Limb (tissue), 2 donors: ENCODE measurements around the gene S100A7.

ENCODE experiments used
- DNase-seq, 2 donors: peaks; one replicate each; pipeline ENCODE4 v3.0.0-alpha.2; 2016; ENCODE audit errors: extremely low spot score in 2 of 2

S100A7 gene

DNA sequence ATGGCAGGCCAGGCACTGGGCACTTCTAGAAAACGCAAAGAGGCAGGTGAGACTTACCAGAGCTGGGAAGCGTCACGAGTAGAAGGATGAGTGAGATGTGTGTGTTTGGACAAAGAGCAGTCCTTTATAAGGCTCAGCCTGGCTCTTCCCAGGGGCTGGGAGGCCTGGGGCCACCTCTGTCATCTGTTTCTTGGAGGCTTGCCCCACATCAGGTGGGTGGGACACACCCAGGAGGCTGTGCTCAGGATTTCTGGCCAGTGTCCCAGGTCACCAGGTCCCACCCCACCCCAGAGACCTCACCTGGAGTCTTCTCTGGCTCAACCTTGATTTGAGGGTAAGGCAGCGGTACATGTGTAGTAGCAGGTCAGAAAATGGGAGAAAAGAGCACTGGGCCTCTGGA lies at the start of gene S100A7:
S100A7 (minus strand) TSS at position 101 of the 400 bp plus-strand sequence. CDS start 1,638 bp downstream, outside the sequence.
- no peak for DNase-seq

DNA sequence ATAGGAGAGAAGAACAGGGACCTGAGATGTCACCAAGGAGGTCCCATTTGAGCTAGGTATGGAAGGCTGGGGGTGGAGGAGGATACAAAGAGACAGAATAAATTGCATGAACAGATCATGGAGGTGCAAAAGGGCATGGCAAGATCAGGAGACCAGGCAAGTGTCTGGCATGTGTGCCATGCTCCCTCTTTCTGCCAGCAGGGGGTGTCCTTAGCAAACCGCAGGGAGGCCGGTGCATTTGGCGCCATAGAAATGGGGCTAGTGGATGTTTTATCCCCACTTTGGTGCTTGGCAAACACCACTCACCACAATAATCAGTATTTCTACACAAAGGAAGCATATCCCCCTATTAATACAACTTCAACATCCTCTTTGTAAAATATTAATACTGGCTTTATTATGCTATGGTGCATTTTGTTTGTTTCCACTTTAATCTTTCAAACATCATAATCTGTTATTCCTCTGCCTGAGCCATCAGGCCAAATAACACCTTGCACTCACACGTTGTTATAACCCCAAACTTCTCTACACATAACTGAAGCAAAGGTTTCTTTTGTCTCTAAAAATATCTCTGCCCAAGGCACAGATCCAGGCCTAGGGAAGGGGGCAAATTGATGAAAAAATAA lies 49.4 kb upstream of the S100A7 start:
- no peak for DNase-seq

DNA sequence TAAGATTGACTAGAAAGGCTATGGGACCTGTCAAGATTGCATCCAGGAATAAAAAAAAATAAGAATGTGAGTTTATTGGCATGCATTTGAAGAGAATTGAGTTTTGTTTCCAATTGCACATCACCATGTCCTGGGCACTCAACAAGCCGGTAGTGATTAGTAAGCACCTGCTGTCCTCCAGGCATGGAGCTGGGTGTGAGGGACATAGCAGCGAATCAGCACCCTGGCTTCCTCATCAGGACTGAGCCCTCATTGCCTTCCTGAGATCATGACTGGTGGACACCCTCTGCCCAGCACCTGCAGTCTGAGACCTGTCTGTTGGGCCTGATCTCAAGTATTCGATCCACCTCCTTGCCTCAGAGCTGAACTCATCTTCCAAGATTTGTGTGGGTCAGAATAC lies 48.6 kb upstream of the S100A7 start:
- DNase-seq: no peak

DNA sequence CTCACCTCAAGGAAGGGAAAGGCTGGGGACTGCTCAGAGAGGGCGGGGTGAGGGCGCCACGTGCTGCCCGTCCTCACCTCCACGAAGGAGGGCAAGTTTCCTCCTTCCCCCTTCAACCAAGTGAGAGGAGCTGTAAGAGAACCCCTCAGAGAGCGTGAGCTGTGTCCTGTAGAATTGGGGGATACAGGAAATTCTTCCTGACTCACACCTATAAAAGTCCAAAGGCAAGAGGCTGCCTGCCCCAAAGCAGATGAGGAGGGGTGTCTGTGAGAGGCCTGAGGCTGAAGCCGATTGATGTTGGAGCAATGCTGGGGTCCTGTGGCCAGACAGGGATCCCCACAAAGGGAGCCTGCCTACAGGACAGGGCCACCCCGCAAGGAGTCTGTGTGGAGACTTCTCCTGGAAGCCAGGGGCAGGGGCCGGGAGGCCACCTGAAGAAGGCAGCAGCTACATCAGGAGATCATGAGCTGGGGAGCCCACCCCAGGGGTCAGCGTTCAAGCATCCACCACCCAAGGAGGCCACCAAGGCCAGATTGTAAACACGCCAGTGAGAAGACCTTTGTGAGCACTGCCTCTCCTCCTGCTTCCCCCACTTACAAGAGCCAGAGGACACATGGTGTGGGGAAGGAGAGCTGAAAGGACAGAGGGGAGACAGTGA lies 47.6 kb upstream of the S100A7 start:
- DNase-seq: no peak

DNA sequence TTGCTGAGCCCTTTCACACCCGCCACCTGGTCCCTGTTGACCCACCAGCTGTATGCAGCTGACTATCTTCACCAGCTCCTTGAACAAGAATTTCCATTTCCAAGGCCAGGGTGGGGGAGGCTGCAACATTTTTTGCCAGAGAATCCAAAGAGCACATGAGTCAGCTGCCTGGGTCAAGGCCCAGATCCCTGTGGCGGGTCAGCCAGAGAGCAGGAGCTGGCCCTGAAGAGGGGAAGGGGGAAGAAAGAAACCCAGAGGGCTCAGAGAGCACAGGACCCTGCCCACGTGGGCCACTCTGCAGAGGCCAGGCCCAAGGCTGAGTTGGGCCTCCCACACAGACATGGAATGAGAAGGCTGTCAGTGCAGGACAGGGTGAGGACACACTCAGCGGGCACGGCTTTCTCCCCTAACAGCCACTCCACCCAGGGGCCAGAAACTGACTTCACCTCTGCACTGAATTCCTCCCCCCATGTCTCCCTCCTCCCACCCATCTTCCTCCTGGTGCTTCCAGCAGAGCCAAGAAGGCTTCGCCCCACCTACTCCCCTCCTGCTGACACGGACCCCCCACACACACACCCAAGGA lies 46.5 kb upstream of the S100A7 start:
- peak; percentile 55 for DNase-seq

DNA sequence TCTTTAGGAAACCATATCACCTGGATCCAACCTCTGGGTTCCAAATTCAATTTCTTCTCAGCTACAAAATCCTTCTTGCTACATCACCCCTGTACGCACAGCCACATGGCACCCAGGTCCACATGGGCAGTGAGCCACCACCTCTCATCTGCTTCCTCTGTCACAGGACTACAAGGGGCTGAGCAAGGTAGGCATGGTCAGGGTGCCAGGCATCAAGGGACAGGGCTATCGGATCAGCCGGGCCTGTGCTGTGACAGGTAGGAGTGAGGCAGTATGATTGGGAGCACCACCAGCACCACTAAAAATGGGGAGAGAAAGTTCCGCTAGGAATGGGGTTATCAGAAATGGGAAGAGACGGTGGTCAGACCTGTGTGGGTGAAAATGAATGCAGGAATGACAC lies 45.9 kb upstream of the S100A7 start:
- DNase-seq: no peak

DNA sequence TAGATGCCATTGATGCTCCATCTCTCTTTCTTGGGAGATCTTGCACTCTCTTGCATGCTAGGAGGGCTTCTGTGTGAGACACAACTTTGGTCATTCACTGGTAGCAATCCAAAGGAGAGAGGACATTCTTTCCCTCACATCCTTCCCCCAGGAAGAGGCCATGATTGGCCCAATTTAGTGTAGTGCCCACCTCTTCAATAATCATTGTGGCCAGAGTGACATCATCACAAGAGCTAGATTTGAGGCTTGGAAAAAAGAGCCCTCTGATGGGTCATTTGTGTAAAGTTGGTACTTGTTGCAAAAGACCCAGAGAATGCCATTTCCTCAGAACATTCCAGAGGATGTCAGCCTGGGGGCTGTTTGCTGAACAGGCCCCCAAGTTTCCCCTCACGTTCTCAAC lies 45.1 kb upstream of the S100A7 start:
- no peak for DNase-seq

DNA sequence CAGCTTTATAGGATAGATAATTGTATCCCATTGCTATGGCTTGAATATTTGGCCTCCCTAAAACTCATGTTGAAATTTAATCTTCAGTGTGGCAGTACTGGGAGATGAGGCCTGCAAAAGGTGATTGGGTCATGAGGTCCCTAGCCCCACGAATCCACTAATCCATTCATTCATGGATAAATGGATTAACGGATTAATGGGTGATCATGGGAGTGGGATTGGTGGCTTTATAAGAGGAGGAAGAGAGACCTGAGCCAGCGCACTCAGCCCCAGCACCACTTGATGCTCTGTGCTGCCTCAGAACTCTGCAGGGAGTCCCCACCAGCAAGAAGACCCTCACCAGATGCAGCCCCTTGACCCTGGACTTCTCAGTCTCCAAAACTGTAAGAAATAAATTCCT lies 43.3 kb upstream of the S100A7 start:
- DNase-seq: no peak

DNA sequence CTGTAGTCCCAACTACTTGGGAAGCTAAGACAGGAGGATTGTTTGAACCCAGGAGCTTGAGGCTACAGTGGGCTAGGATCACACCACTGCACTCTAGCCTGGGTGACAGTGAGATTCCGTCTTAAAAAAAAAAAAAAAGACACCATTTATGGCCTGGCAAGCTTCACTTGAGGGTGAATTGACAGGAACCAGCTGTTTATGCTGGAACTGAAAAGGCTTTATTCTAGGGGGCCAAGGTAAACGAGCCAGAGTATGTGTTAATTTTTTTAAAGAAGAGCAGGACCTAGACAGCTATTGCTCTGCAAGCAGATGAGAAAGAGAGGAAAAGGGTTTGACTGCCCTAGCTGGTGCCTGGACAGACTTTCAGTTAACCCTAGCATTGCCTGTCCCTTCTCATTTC lies 38.3 kb upstream of the S100A7 start:
- no peak for DNase-seq

DNA sequence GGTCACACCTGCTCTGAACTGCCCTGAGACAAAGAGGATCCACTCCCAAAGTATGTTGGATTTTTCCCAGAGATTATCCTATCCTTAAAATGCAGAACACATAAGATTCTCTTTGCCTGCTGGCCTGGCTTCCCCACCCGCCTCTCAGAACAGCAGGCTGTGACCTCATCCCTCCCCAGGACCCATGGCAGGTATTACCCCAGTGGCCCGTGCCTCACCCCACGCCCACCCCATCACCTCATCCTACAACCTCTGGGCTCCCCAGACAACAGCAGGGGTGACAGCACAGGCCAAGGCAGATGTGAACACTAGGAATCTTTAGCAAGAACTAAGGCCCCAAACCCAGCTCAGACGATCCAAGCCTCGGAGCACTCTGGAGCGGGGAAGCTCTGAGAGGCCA lies 35.1 kb upstream of the S100A7 start:
- DNase-seq: no peak

DNA sequence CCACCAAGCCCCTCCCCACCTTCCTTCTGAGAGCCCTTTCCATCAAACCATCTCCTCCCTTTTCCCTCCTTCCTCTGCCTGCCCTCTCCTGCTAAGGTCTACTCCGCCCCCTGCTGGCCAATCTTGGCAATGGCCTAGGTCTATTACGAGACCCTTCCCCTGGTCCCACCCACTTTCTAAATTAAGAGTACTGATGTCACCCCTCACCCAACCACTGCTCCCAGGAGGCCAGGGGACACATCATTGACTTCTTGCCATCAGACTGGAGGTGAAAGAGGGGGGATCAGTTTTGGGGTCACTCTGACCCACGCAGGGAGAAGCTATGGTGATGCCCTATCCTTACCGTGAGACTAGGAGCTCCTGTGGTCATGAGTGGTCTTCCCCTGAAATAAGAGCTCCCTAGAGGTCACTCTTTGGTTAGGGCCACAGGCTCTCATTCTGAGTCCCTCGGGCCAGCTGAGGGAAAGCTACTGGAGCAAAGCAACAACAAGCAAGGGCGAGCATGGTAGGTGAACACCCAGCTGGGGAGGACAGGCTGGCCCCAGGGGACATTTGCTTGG lies 34.6 kb upstream of the S100A7 start:
- peak; percentile 60 to 87 for DNase-seq

DNA sequence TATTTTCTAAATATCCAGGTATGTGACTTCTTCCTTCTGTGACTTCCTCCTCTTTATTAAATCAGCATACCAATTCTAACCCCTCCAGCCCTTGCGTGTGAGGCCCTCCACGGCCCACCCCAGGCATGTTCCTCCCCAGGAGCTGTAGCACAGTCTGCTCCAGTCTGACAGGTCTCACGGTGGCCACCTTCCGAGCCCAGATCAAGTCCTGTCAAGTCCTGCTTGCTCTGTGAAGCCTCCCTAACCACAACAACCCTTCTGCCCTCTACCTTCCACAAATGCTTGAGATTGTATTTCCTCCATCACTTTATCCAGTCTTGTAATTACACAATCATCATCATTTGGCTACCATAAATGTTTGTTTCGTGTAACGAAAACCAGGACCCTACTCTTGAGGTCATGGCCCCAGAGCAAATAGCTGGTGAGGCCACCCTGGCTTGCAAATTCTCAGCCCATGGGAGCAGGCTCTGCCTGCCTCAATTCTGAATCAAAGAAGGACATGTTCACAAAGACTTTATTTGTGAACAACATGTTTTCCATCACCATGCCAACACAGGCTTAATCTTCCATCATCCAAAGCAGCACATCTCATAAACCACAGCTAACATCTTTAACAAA lies 33.0 kb upstream of the S100A7 start:
- no peak for DNase-seq

DNA sequence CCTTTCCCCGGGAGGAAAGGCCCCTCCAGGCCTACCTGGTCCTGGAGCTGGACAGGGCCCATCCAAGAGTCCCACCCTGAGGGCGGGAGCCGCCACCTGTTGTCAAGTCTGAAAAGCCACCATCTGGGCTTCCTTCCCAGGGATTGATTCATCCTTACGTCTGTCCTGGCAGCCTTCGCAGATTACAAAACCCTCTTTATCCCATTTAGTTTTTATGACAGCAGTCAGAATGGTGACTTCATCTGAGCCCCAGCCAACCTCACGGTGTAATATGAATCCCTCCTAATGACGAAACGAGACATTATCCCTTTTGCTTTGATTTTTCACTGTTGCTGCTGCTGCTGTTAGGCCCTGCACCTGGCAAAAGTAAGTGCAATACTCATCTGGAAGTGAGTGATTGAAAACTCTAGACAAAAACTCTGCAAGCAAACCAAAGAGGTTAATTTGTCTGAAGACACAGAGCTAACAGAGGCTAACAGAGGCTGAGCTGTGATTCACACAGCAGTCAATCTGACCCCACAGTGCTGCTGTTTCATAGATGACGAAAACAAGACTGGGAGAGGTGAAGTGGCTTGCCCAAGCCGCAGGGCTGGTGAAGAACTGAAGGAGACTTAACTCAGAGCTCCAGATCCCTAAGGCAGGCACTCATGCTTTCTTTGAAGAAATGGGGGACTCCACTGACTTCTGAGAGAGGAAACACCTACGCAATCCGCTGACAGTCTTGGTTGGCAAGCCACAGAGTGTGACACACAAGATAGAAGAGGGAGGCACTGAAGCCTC lies 30.0 kb upstream of the S100A7 start:
- DNase-seq: peak; percentile 61 to 73

DNA sequence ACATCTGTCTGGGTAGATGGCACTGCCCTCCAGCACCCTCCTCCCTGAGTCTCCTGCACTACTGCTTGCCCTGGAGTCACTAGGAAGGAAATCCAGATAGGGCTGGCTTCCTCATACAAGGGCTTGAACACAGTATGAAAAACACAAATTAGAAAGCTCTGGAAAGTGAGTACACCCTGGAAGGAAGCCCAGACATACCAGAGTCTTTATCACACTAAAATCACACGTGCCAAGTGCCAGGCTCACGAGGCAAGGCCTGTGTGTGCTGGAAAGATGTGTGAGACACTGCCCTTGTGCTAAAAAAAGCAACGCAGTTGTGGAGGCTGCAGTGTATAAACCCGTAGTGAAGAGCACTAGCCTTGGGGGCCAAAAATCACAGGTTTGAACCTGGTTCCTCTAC lies 28.3 kb upstream of the S100A7 start:
- DNase-seq: no peak

DNA sequence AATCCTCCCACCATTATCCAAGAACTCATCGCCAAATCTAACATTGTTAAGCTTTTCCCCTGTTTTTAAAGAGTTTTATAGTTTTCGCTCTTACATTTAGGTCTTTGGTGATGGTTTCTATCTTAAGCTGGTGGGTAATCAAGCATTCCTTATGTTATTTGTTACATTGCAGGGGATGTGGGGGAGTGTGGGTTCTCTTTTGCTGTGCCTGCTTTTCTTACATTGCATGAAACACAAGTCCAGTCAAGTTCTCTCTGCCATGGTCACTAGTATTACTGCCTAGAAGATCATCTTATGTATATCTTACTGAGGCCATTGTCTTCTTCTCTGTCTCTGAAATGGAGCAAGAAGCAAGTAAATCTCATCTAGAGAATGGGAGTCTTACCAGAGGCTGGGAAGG lies 27.3 kb upstream of the S100A7 start:
- no peak for DNase-seq

DNA sequence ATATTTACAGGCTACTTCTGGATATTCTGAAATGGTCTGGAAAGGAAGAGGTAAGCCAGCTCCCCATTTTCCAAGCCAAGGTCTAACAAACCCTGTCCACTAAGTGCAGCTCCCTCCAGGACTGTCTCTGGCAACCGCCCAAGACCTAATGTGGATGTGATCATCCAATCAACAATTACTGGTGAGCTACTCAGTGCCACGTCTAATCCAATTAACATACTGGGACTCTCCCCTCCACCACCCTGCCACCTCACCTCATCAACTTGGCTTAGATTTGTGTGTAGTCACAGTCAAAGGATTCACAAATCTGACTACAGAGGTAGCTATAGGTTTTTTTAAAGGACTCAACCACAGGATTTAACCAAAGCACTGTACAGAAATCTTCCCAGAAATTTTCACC lies 25.4 kb upstream of the S100A7 start:
- no peak for DNase-seq

DNA sequence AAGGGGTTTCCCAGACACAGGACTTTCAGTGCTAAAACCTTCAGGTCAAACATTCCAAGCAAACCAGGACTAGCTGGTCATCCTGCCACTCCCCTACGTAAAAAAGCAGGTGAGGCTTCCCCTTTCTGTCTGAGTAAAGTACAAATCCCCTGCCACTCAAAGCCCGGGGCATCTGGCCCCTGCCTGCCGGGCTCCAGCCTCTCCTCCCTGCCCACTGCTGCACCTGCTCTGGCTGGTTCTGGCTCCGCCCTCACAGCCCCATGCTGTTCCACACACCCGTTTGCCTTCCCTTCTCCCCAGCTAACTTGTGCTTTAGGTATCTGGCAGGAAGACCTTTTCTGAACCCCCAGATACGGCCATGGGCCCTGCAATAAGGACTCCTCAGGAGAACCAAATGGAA lies 23.3 kb upstream of the S100A7 start:
- DNase-seq: no peak

DNA sequence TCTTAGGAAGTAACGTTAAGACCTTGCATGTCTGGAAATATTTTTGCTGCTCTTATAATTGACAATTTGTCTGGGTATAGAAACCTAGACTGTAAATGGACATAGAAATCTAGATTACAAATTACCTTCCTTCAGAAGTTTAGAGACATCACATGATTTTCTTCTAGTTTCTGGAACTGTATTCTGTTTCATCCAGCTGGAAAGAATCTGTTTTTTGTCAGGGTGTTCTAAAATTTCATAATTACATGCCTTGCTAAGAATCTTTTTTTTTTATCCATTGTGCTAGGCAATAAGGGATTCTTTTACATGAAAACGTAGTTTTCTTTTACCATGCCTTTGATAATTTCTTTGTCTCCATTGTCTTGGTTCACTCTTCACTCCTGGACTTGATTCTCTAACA lies 20.7 kb upstream of the S100A7 start:
- DNase-seq: no peak

DNA sequence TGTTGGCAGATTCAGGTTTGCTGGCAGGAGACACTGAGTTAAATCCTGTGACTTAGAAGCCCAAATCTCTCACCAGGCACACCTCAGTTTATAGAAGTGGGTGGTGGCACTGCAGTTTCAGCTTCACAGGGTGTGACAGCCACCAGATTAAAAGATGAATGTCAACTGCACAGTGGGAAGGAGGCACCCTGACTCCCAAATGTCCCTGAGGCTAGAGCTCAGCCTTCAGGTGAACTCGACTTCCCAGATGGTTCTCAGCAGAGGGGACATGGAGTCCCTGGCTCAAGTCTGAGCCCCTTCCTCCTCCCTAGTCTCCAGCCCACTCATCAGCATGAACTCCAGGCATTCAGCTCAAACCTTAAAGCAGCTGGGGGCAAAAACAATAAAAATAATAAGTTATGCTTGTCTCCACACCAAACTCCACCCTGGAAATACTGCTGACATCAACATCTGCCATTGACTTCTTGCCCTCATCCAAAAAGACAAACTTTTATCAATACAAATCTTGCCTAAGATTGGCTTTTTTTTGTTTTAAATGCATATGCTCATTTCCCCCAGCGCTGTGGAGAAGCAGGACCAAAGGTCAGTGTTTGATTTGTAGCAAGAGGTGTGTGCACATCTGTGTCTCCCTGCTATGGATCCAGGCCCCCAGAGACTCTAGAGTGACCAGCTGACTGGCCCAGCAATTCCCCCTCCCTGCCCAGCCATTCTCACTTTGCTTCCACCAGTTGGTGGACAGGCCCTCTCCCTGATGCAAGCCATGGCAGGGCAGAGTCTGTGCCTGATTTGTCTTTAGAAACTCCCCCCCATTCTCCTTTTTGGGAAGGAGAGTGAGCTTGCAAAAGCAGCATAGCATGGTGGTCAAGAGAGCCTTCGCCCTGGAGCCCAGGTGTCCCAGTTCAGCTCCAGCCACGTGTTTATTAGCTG lies 18.5 kb upstream of the S100A7 start:
- DNase-seq: no peak

DNA sequence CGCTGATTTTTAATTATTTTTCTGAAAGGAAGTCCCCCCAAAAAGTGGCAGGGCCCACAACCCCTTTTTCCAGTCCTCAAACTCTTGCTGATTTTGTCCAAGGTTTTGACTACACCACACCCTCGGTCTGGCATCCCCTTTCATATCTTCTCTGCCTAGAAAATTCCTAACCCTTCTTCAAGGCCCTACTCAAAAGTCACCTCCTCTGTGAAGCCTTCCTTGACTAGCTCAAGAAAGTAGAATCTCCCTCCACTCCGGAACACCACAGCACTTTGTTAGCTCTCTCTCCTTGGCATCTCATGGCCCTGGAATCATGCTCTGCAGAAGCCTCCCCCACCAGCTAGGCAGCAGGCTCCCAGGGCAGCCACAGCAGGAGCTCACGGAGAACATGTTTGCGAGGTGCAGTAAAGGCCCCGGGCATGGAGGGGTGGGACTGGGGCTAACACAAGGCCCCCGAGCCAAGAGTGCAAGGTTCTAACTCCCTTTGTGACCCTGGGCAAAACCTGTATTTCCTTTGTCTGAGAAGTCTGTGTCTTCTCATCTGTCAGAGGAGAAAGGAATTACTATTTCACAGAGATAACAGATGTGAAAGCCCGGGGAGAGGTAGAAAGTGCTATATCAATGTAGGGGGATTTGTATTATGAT lies 17.7 kb upstream of the S100A7 start:
- DNase-seq: no peak
